SK-N-SH (cell line): ENCODE data around the gene RAD51B. TPM values are rescaled to one million over a fixed set of nuclear protein-coding genes. Genes with fewer than 3 reads are reported as not detected.
A peak's percentile ranks its signal among the peaks of the same experiment; 100 is the strongest.

ENCODE experiments used
- CTCF ChIA-PET: fragments of 300-600, 350-600 bp; formaldehyde crosslinking; extraction: SDS; loops from one replicate; lab custom pipeline; 2021; lab: Yijun Ruan, JAX
- POLR2A ChIA-PET: fragments of 350-600 bp; sonication (Branson Sonifier 250); formaldehyde crosslinking; extraction: SDS; loops from one replicate; lab custom pipeline; 2020; ENCODE audit warnings: antibody characterized with exemption, inconsistent platforms; lab: Yijun Ruan, JAX
- DNase-seq: peaks from one replicate; pipeline ENCODE4 v3.0.0; 2012
- H2AFZ ChIP-seq: fragments of 200-600 bp; sonication (generic); 2 replicates; pipeline ENCODE4 v1.8.1; 2016; ENCODE audit warnings: antibody characterized with exemption, mild to moderate bottlenecking, low read depth
- H3F3A ChIP-seq: fragments of 200-600 bp; sonication (generic); replicated peaks from 2 replicates; pipeline ENCODE3; 2016; ENCODE audit warnings: antibody characterized with exemption, mild to moderate bottlenecking; ENCODE audit not compliant: insufficient read depth
- H3K27ac ChIP-seq, 2 experiments: fragments of 200-500 bp in 1 of 2; fragments of 200-600 bp in 1 of 2; sonication (Bioruptor generic) in 1 of 2; sonication (generic), shearing (Covaris generic) in 1 of 2; 2 replicates each; pipeline versions ENCODE4 v1.5.1 to v1.6.1; 2014 to 2016; ENCODE audit warnings: low read depth in 2 of 2, inconsistent platforms in 1 of 2, low read length in 1 of 2, mild to moderate bottlenecking in 1 of 2, mixed read lengths in 1 of 2
- H3K27me3 ChIP-seq: fragments of 200-600 bp; sonication (generic), shearing (Covaris generic); 2 replicates; pipeline ENCODE4 v1.6.1; 2016; ENCODE audit warnings: mixed run types; ENCODE audit not compliant: insufficient read depth
- H3K36me3 ChIP-seq, 2 experiments: fragments of 200-500 bp in 1 of 2; fragments of 200-600 bp in 1 of 2; sonication (Bioruptor generic) in 1 of 2; sonication (generic) in 1 of 2; replicated peaks in 1 of 2; 2 replicates each; pipeline versions ENCODE3 to v1.5.1; 2014 to 2016; ENCODE audit warnings: low read length in 1 of 2, mild to moderate bottlenecking in 1 of 2; ENCODE audit not compliant: insufficient read depth in 2 of 2, control insufficient read depth in 1 of 2
- H3K4me1 ChIP-seq, 2 experiments: fragments of 200-500 bp in 1 of 2; fragments of 200-600 bp in 1 of 2; sonication (Bioruptor generic) in 1 of 2; sonication (generic), shearing (Covaris generic) in 1 of 2; 2 replicates each; pipeline versions ENCODE4 v1.5.1 to v1.6.1; 2014 to 2016; ENCODE audit warnings: low read depth in 1 of 2, low read length in 1 of 2, mixed run types in 1 of 2; ENCODE audit not compliant: insufficient read depth in 2 of 2, control insufficient read depth in 1 of 2
- H3K4me2 ChIP-seq: fragments of 200-600 bp; sonication (generic), shearing (Covaris generic); 2 replicates; pipeline ENCODE4 v1.6.1; 2017; ENCODE audit warnings: mixed run types
- H3K4me3 ChIP-seq, 2 experiments: fragments of 200-500 bp in 1 of 2; fragments of 200-600 bp in 1 of 2; sonication (Bioruptor generic) in 1 of 2; sonication (generic), shearing (Covaris generic) in 1 of 2; 2 replicates each; pipeline versions ENCODE4 v1.5.1 to v1.8.1; 2014 to 2016; ENCODE audit warnings: low read depth in 2 of 2, inconsistent platforms in 1 of 2, low read length in 1 of 2, mild to moderate bottlenecking in 1 of 2, mixed read lengths in 1 of 2, moderate library complexity in 1 of 2
- H3K79me2 ChIP-seq: fragments of 200-600 bp; sonication (generic); 2 replicates; pipeline ENCODE4 v1.8.1; 2017; ENCODE audit warnings: mild to moderate bottlenecking; ENCODE audit not compliant: insufficient read depth
- H3K9ac ChIP-seq: fragments of 200-600 bp; sonication (generic); 2 replicates; pipeline ENCODE4 v1.6.1; 2017; ENCODE audit warnings: mixed run types
- H3K9me2 ChIP-seq: fragments of 200-600 bp; sonication (generic); 2 replicates; pipeline ENCODE4 v1.6.1; 2017; ENCODE audit warnings: mixed run types
- H3K9me3 ChIP-seq: fragments of 200-600 bp; sonication (generic); 2 replicates; pipeline ENCODE4 v1.6.1; 2017; ENCODE audit warnings: mixed run types, mild to moderate bottlenecking, moderate library complexity
- H4K20me1 ChIP-seq: fragments of 200-600 bp; sonication (generic); 2 replicates; pipeline ENCODE4 v1.6.1; 2017; ENCODE audit warnings: mild to moderate bottlenecking, mixed run types; ENCODE audit not compliant: insufficient read depth
- CHD2 ChIP-seq: fragments of 150-350 bp; IDR thresholded peaks from 2 replicates; pipeline ENCODE4 v1.6.1; 2018; ENCODE audit warnings: low read length; ENCODE audit not compliant: partially characterized antibody
- EP300 ChIP-seq, 2 experiments: IDR thresholded peaks; 2 replicates each; pipeline versions ENCODE4 v1.4.0 to v1.6.1; 2012; ENCODE audit warnings: borderline replicate concordance in 1 of 2, low read depth in 1 of 2, low read length in 1 of 2
- EZH2phosphoT487 ChIP-seq: fragments of 200-600 bp; sonication (generic); IDR thresholded peaks from 2 replicates; pipeline ENCODE4 v1.6.1; 2017; ENCODE audit warnings: low read depth, mixed run types, mild to moderate bottlenecking, antibody characterized with exemption, moderate library complexity, borderline replicate concordance
- FOSL2 ChIP-seq: IDR thresholded peaks from 2 replicates; pipeline ENCODE4 v1.4.0; 2012; ENCODE audit warnings: low read depth, mild to moderate bottlenecking, moderate library complexity, borderline replicate concordance
- GABPA ChIP-seq: IDR thresholded peaks from 2 replicates; pipeline ENCODE4 v1.4.0; 2012; ENCODE audit warnings: low read depth, mild to moderate bottlenecking
- IRF3 ChIP-seq: fragments of 150-350 bp; IDR thresholded peaks from 2 replicates; pipeline ENCODE4 v1.6.1; 2016; ENCODE audit warnings: mild to moderate bottlenecking, low read depth, low read length
- JUND ChIP-seq: IDR thresholded peaks from 2 replicates; pipeline ENCODE4 v1.4.0; 2012
- MXI1 ChIP-seq: IDR thresholded peaks from 2 replicates; pipeline ENCODE4 v1.6.1; 2012; ENCODE audit warnings: mild to moderate bottlenecking, low read depth, low read length, improper control_type of control experiment
- SIN3A ChIP-seq: IDR thresholded peaks from 2 replicates; pipeline ENCODE4 v1.6.1; 2012; ENCODE audit warnings: low read depth, mild to moderate bottlenecking, low read length, moderate library complexity, borderline replicate concordance
- TAF1 ChIP-seq: IDR thresholded peaks from 2 replicates; pipeline ENCODE4 v1.6.1; 2012; ENCODE audit warnings: low read depth, mild to moderate bottlenecking, low read length, moderate library complexity, borderline replicate concordance
- TEAD4 ChIP-seq: IDR thresholded peaks from 2 replicates; pipeline ENCODE4 v1.4.0; 2012; ENCODE audit warnings: mild to moderate bottlenecking, borderline replicate concordance; ENCODE audit not compliant: insufficient read depth
- USF1 ChIP-seq: IDR thresholded peaks from 2 replicates; pipeline ENCODE4 v1.4.0; 2012; ENCODE audit warnings: low read depth, borderline replicate concordance
- WGBS: methylation state at CpG from one replicate; pipeline ENCODE4 v1.1.6; 2017; ENCODE audit warnings: low lambda C conversion rate; 5-methylcytosine and 5-hydroxymethylcytosine counted together
- polyA plus RNA-seq, 3 experiments: library from polyadenylated mRNA; depleted of rRNA; stranded (reverse); fragments of >200 nt; gene quantifications; 2 replicates each; pipeline ENCODE4 v1.2.3, GENCODE V29; 2012

Gene RAD51B
- polyA plus RNA-seq, 1 of the 3 experiments (the other 2 are of a cell fraction): 6.0 TPM

- no peaks in the 10 kb centered on the region for H4K20me1 ChIP-seq
- H3K27me3 ChIP-seq: no peaks in the 10 kb centered on the region
- no peak overlapping the region for H2AFZ ChIP-seq
- H3K9me3 ChIP-seq: no peaks in the 10 kb centered on the region
- no peak overlapping the region for H3K4me2 ChIP-seq
- TF ChIP-seq FOSL2: no peak
- TF ChIP-seq SIN3A: no peak
- H3F3A ChIP-seq: no peaks in the 10 kb centered on the region
- no peaks in the 10 kb centered on the region for H3K36me3 ChIP-seq
- WGBS: 94% methylated on average over 20 of the region's 20 CpGs
- no peak for DNase-seq
- ChIA-PET POLR2A (no interaction called here), CTCF (interaction anchor here (1.1 to 1.2 kb wide), 3 partner anchors 20 to 967 kb away, joined by 3 to 5 read pairs (median 3); no protein-coding TSS in a partner anchor)
- no peaks in the 10 kb centered on the region for H3K79me2 ChIP-seq
- no peaks in the 10 kb centered on the region for H3K9me2 ChIP-seq
- peaks cover 0 to 5% of the 10 kb centered on the region in 2 experiments; a peak in 1 of 4 replicates for H3K4me1 ChIP-seq
- no peak overlapping the region for H3K27ac ChIP-seq
- H3K4me3 ChIP-seq: no peak overlapping the region
- H3K9ac ChIP-seq: no peak overlapping the region
Observed at GRCh38 chr14:67857778-67858350, 38.3 kb downstream of the RAD51B start.

GRCh38 chr14:67859169-67859749, 39.7 kb downstream of the RAD51B start:
- 96% methylated on average over 1 of the region's 1 CpG for WGBS
- no peaks in the 10 kb centered on the region for H3K27me3 ChIP-seq
- H3K4me3 ChIP-seq: no peak overlapping the region
- ChIA-PET CTCF (no interaction called here), POLR2A (no interaction called here)
- H3K4me2 ChIP-seq: no peak overlapping the region
- no peaks in the 10 kb centered on the region for H3K9me3 ChIP-seq
- H3K4me1 ChIP-seq: peaks cover 0 to 5% of the 10 kb centered on the region in 2 experiments; a peak in 1 of 4 replicates
- no peak overlapping the region for H3K9ac ChIP-seq
- no peak for TF ChIP-seq JUND
- TF ChIP-seq USF1: no peak
- TF ChIP-seq MXI1: no peak
- no peak for TF ChIP-seq EP300 (IDR thresholded peaks at IDR 0.05; ENCODE audit: borderline replicate concordance in 1 of 2, low read depth in 1 of 2, low read length in 1 of 2)
- TF ChIP-seq IRF3: no peak
- TF ChIP-seq EZH2phosphoT487: no peak
- TF ChIP-seq TEAD4: no peak
- no peak for TF ChIP-seq TAF1
- TF ChIP-seq GABPA: no peak
- no peak for TF ChIP-seq CHD2
- no peak overlapping the region for H3K27ac ChIP-seq
- no peaks in the 10 kb centered on the region for H4K20me1 ChIP-seq
- H3K36me3 ChIP-seq: no peaks in the 10 kb centered on the region
- H2AFZ ChIP-seq: 0 out of 2 replicates have a peak overlapping the region, but pooled peaks have one; percentile 27
- DNase-seq: no peak
- no peaks in the 10 kb centered on the region for H3K79me2 ChIP-seq
- no peaks in the 10 kb centered on the region for H3K9me2 ChIP-seq
- no peaks in the 10 kb centered on the region for H3F3A ChIP-seq
